OCI-LY7 (cell line): ENCODE data around the gene HERC5. TPM values are rescaled to one million over a fixed set of nuclear protein-coding genes. Genes with fewer than 3 reads are reported as not detected.

ENCODE experiments used
- BruUV-seq: library from RNA; stranded (reverse); fragments of 400-500 nt; replicated peaks from 2 replicates; lab custom pipeline; 2021; lab: Mats Ljungman, UMichigan
- CTCF ChIA-PET: fragments of 300-600 bp; sonication (Branson Sonifier 250); formaldehyde crosslinking; loops from one replicate; lab custom pipeline; 2022; ENCODE audit warnings: antibody characterized with exemption; ENCODE audit not compliant: unreplicated experiment; lab: Charles Lee
- POLR2A ChIA-PET: fragments of 300-600 bp; sonication (Branson Sonifier 250); formaldehyde crosslinking; loops from one replicate; lab custom pipeline; 2022; ENCODE audit warnings: antibody characterized with exemption; lab: Charles Lee
- DNase-seq: peaks from one replicate; pipeline ENCODE4 v3.0.0-alpha.2; 2015; ENCODE audit warnings: low spot score
- H2AFZ ChIP-seq: fragments of 200-600 bp; sonication (generic), shearing (Covaris generic); 2 replicates; pipeline ENCODE4 v1.6.1; 2014; ENCODE audit warnings: mild to moderate bottlenecking, antibody characterized with exemption, low read length, moderate library complexity
- H3K27ac ChIP-seq: fragments of 200-600 bp; sonication (generic); 2 replicates; pipeline ENCODE4 v1.5.1; 2014; ENCODE audit warnings: mixed run types, low read depth, mild to moderate bottlenecking, moderate library complexity, low read length, inconsistent platforms; ENCODE audit not compliant: poor library complexity, severe bottlenecking
- H3K36me3 ChIP-seq: fragments of 200-600 bp; sonication (generic); 2 replicates; pipeline ENCODE4 v1.6.1; 2014; ENCODE audit warnings: mild to moderate bottlenecking, antibody characterized with exemption, low read length, moderate library complexity, mixed read lengths; ENCODE audit not compliant: insufficient read depth
- H3K4me1 ChIP-seq: fragments of 200-600 bp; sonication (generic); 2 replicates; pipeline ENCODE4 v1.5.1; 2014; ENCODE audit warnings: mild to moderate bottlenecking, low read length; ENCODE audit not compliant: insufficient read depth, poor library complexity, severe bottlenecking
- H3K4me2 ChIP-seq: fragments of 200-600 bp; sonication (generic); 2 replicates; pipeline ENCODE4 v1.6.1; 2014; ENCODE audit warnings: mild to moderate bottlenecking, low read length
- H3K4me3 ChIP-seq: fragments of 200-600 bp; sonication (generic); 2 replicates; pipeline ENCODE4 v1.5.1; 2014; ENCODE audit warnings: mild to moderate bottlenecking, low read depth, low read length; ENCODE audit not compliant: poor library complexity, severe bottlenecking
- H3K79me2 ChIP-seq: fragments of 200-600 bp; sonication (generic); 2 replicates; pipeline ENCODE4 v1.6.1; 2016; ENCODE audit warnings: low read depth, mild to moderate bottlenecking, low read length, moderate library complexity, mixed read lengths; ENCODE audit not compliant: insufficient read depth
- H3K9me2 ChIP-seq: fragments of 200-600 bp; sonication (generic); 2 replicates; pipeline ENCODE4 v1.6.1; 2016; ENCODE audit warnings: mild to moderate bottlenecking, low read length, mixed read lengths; ENCODE audit not compliant: insufficient read depth
- H3K9me3 ChIP-seq: fragments of 200-600 bp; sonication (generic); 2 replicates; pipeline ENCODE4 v1.6.1; 2014; ENCODE audit warnings: mild to moderate bottlenecking, mixed run types, low read length, mixed read lengths
- H4K20me1 ChIP-seq: fragments of 200-600 bp; sonication (generic); 2 replicates; pipeline ENCODE4 v1.6.1; 2014; ENCODE audit warnings: mild to moderate bottlenecking, antibody characterized with exemption, low read length, moderate library complexity, mixed read lengths; ENCODE audit not compliant: insufficient read depth
- EZH2phosphoT487 ChIP-seq: fragments of 200-600 bp; sonication (generic); IDR thresholded peaks from 2 replicates; pipeline ENCODE4 v1.6.1; 2018; ENCODE audit warnings: low read depth, borderline replicate concordance, mild to moderate bottlenecking, mixed run types, antibody characterized with exemption, low read length, moderate library complexity, mixed read lengths
- intact Hi-C: fragments of 100-400 bp; cut with micrococcal nuclease; formaldehyde crosslinking; loops from one replicate; pipeline ENCODE4 v1.10.0; 2022; ENCODE audit not compliant: unreplicated experiment
- total RNA-seq, 2 experiments: library from RNA; depleted of rRNA in 1 of 2; stranded (reverse); fragments of >200 nt in 1 of 2; shearing (Covaris generic) in 1 of 2; gene quantifications; 2 replicates each; pipeline ENCODE4 v1.2.3, GENCODE V29; 2014 to 2022
- TF ChIP-seq, protein P1 (sequence below): fragments of 200-600 bp; sonication (generic); conservative IDR thresholded peaks from 2 replicates; pipeline ENCODE4 v1.5.1; 2014; ENCODE audit warnings: mild to moderate bottlenecking, antibody characterized with exemption, low read length, moderate library complexity, mixed read lengths

HERC5 gene
- total RNA-seq, 2 experiments from 2014 or later: not detected

DNA sequence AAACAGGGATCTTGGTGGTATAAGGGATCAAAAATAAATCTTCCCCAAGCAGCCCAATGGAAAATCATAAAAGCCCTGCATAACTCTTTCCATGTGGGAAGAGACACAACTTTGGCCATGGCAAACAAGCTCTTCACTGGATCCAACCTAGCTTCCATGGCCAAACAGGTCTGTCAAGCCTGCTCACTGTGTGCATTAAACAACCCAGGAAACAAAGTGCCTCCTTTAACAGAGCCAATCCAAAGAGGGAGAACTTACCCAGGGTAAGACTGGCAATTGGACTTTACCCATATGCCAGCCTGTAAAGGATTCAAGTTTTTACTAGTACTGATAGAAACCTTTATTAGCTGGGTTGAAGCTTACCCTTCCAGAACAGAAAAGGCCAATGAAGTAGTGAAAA, 7.6 kb upstream of the HERC5 start:
- Histone ChIP-seq H2AFZ (no peak overlapping the region), H4K20me1 (no peaks in the 10 kb centered on the region), H3K36me3 (no peaks in the 10 kb centered on the region), H3K79me2 (no peaks in the 10 kb centered on the region), H3K4me1 (no peaks in the 10 kb centered on the region), H3K9me2 (no peaks in the 10 kb centered on the region), H3K4me2 (no peak overlapping the region), H3K27ac (no peak overlapping the region), H3K4me3 (no peak overlapping the region), H3K9me3 (no peaks in the 10 kb centered on the region)
- CTCF ChIA-PET: no interaction called here
- POLR2A ChIA-PET: interaction anchor here (0.5 to 1.0 kb wide), 3 partner anchors 17 to 360 kb away, joined by 3 to 5 read pairs (median 3); no protein-coding TSS in a partner anchor
- no TSS peak for BruUV-seq
- TF ChIP-seq, protein P1, sequence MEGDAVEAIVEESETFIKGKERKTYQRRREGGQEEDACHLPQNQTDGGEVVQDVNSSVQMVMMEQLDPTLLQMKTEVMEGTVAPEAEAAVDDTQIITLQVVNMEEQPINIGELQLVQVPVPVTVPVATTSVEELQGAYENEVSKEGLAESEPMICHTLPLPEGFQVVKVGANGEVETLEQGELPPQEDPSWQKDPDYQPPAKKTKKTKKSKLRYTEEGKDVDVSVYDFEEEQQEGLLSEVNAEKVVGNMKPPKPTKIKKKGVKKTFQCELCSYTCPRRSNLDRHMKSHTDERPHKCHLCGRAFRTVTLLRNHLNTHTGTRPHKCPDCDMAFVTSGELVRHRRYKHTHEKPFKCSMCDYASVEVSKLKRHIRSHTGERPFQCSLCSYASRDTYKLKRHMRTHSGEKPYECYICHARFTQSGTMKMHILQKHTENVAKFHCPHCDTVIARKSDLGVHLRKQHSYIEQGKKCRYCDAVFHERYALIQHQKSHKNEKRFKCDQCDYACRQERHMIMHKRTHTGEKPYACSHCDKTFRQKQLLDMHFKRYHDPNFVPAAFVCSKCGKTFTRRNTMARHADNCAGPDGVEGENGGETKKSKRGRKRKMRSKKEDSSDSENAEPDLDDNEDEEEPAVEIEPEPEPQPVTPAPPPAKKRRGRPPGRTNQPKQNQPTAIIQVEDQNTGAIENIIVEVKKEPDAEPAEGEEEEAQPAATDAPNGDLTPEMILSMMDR: no peak
- no peak for TF ChIP-seq EZH2phosphoT487
- intact Hi-C loops: no loop called here
- DNase-seq: no peak

DNA sequence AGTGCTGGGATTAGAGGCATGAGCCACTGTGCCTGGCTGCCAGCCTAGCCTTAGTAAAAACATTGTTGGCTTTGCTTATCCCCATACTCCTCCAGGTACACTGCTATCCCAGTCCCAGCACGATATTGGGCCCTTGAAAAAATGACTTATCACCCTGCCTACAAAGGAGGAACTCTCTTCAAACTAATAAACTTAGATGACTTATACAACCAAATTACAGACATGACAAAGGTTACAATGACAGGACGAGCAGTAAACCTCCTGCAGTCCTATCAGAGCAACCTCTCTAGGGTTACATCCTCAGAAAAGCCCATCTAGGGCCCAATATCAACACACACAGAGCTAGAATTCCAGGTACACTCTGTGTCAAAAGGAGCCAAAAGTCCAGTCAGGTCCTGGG, 5.7 kb upstream of the HERC5 start:
- no peaks in the 10 kb centered on the region for H3K9me2 ChIP-seq
- no peak overlapping the region for H3K4me3 ChIP-seq
- CTCF ChIA-PET: no interaction called here
- no peaks in the 10 kb centered on the region for H3K9me3 ChIP-seq
- no peak overlapping the region for H3K4me2 ChIP-seq
- no peaks in the 10 kb centered on the region for H3K36me3 ChIP-seq
- TF ChIP-seq, protein P1: no peak
- no peak for TF ChIP-seq EZH2phosphoT487
- no peak for DNase-seq
- H2AFZ ChIP-seq: no peak overlapping the region
- BruUV-seq: no TSS peak
- no peaks in the 10 kb centered on the region for H4K20me1 ChIP-seq
- no peaks in the 10 kb centered on the region for H3K79me2 ChIP-seq
- H3K27ac ChIP-seq: no peak overlapping the region
- H3K4me1 ChIP-seq: no peaks in the 10 kb centered on the region
- intact Hi-C loops: no loop called here
- POLR2A ChIA-PET: no interaction called here

DNA sequence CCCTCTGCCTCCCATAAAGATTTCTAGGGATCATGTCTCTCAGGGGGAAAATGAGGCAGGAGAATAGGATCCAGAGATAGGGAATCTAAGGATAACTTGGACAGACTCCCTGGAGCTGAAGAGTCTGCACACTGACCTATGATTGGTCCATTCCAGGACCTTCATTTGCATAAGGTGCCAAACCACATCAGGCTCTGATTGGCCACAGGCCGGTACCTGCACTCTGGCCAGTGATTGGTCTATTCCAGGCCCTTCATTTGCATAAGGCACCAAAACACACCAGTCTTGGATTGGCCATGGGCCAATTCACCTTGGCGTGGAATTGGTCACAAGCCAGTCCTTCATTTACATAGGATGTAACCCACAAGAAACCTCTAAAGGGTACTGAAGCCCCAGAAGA, 4.0 kb upstream of the HERC5 start:
- POLR2A ChIA-PET: no interaction called here
- CTCF ChIA-PET: no interaction called here
- no TSS peak for BruUV-seq

More for the DNA sequence above, 4.0 kb upstream of the HERC5 start:
- Histone ChIP-seq H4K20me1 (no peaks in the 10 kb centered on the region), H3K9me2 (no peaks in the 10 kb centered on the region), H3K79me2 (no peaks in the 10 kb centered on the region), H2AFZ (no peak overlapping the region), H3K36me3 (no peaks in the 10 kb centered on the region), H3K27ac (no peak overlapping the region), H3K4me2 (no peak overlapping the region), H3K9me3 (no peaks in the 10 kb centered on the region), H3K4me1 (peaks cover 11% of the 10 kb centered on the region), H3K4me3 (no peak overlapping the region)
- TF ChIP-seq, protein P1: no peak
- no peak for TF ChIP-seq EZH2phosphoT487
- DNase-seq: no peak
- intact Hi-C loops: no loop called here
